ENCODE data around the gene TRHDE. TPM values are rescaled to one million over a fixed set of nuclear protein-coding genes. Genes with fewer than 3 reads are reported as not detected.

TRHDE gene
- total and polyA plus RNA-seq, 2 donors (not counting 1 experiment from before 2014, with no cell fraction given) = 7.3 to 8.8 TPM

DNA sequence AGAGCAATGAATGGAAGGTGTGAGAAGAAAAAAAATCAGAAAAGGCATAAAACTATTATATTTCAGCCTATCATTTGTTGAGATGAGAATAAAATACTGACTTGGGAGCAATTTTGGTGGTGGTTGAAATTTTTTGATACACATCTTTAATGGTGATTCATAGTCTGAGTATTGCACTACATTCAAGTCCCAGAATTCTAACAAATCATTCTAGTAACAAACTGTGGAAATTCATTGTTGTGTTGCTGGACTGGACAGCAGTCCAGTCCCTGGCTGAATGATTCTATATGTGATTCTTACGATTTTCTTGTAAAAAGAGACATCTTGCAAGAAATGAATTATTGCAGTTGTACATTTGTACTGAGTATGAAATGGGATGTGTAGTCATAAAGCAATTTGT lies 268.6 kb downstream of the TRHDE start:
- Histone ChIP-seq H3K27me3 (ENCODE audit: control insufficient read depth, insufficient read depth, low read length) (no peaks in the 10 kb centered on the region), H3K4me3 (replicated peaks in 1 of 4; ENCODE audit: control extremely low read depth in 1 of 4, insufficient read depth in 1 of 4, low read depth in 3 of 4, low read length in 4 of 4) (no peak overlapping the region), H3K79me2 (ENCODE audit: control insufficient read depth, insufficient read depth, low read length) (no peaks in the 10 kb centered on the region), H3K9me3 (ENCODE audit: control insufficient read depth, insufficient read depth, low read depth, low read length) (no peaks in the 10 kb centered on the region), H3K4me2 (ENCODE audit: extremely low read depth, insufficient read depth, low read length) (no peak overlapping the region), H3K4me1 (ENCODE audit: control insufficient read depth, extremely low read depth, insufficient read depth, low read length) (no peaks in the 10 kb centered on the region), H2AFZ (ENCODE audit: low read length) (no peak overlapping the region), H3K9ac (ENCODE audit: insufficient read depth, low read length) (no peak overlapping the region), H3K36me3 (ENCODE audit: control insufficient read depth, insufficient read depth, low read length) (no peaks in the 10 kb centered on the region), H3K27ac (ENCODE audit: insufficient read depth, low read length) (no peak overlapping the region), H4K20me1 (ENCODE audit: control insufficient read depth, extremely low read depth, insufficient read depth, low read length) (no peaks in the 10 kb centered on the region)
- DNase-seq (ENCODE audit: low read depth in 2 of 2) = peak in 1 of 2 donors; percentile 85
- TF ChIP-seq, protein P1, sequence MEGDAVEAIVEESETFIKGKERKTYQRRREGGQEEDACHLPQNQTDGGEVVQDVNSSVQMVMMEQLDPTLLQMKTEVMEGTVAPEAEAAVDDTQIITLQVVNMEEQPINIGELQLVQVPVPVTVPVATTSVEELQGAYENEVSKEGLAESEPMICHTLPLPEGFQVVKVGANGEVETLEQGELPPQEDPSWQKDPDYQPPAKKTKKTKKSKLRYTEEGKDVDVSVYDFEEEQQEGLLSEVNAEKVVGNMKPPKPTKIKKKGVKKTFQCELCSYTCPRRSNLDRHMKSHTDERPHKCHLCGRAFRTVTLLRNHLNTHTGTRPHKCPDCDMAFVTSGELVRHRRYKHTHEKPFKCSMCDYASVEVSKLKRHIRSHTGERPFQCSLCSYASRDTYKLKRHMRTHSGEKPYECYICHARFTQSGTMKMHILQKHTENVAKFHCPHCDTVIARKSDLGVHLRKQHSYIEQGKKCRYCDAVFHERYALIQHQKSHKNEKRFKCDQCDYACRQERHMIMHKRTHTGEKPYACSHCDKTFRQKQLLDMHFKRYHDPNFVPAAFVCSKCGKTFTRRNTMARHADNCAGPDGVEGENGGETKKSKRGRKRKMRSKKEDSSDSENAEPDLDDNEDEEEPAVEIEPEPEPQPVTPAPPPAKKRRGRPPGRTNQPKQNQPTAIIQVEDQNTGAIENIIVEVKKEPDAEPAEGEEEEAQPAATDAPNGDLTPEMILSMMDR (conservative IDR thresholded peaks at IDR 0.05 in 1 of 2, IDR thresholded peaks at IDR 0.05 in 1 of 2; ENCODE audit: low read depth in 1 of 2, low read length in 2 of 2) = no peak
- TF ChIP-seq EZH2 (IDR thresholded peaks at IDR 0.05; ENCODE audit: low read length, missing control alignments) = no peak

DNA sequence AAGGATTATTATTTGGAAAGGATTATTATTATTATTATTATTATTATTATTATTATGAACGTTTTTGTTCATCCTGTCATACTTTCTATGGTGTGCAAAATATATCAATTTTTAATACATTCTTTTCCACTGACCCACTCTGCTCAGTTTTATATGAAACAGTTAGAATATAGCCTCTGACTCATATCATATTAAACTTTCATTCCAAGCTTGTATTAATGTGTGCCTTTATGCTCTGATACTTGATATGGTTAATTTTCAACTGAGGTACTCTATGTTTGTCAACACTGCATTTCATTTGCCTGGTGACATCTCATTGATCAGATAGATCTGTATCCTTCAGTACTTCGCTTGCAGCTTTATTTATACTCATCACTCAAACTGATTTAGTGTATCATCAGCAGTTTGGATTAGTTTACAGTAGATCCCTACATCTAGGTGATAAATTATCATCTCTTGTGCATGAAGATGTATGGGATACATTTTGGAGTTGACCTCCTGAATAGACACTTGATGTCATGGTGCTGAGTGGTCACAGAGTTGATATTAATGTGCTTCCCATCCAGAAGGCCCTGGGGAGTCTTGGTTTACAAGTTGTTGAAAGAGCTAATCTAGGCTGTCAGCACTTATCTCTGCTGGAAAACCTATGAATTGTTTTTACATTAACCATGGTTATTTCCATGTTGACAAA lies 271.8 kb downstream of the TRHDE start:
- Histone ChIP-seq H3K4me1 (ENCODE audit: control insufficient read depth, extremely low read depth, insufficient read depth, low read length) (no peaks in the 10 kb centered on the region), H3K36me3 (ENCODE audit: control insufficient read depth, insufficient read depth, low read length) (no peaks in the 10 kb centered on the region), H4K20me1 (ENCODE audit: control insufficient read depth, extremely low read depth, insufficient read depth, low read length) (no peaks in the 10 kb centered on the region), H3K9ac (ENCODE audit: insufficient read depth, low read length) (no peak overlapping the region), H3K27me3 (ENCODE audit: control insufficient read depth, insufficient read depth, low read length) (no peaks in the 10 kb centered on the region), H3K4me2 (ENCODE audit: extremely low read depth, insufficient read depth, low read length) (no peak overlapping the region), H3K79me2 (ENCODE audit: control insufficient read depth, insufficient read depth, low read length) (no peaks in the 10 kb centered on the region), H2AFZ (ENCODE audit: low read length) (no peak overlapping the region), H3K9me3 (ENCODE audit: control insufficient read depth, insufficient read depth, low read depth, low read length) (no peaks in the 10 kb centered on the region), H3K27ac (ENCODE audit: insufficient read depth, low read length) (no peak overlapping the region), H3K4me3 (replicated peaks in 1 of 4; ENCODE audit: control extremely low read depth in 1 of 4, insufficient read depth in 1 of 4, low read depth in 3 of 4, low read length in 4 of 4) (no peak overlapping the region)
- DNase-seq (ENCODE audit: low read depth in 2 of 2) = no peak
- no peak for TF ChIP-seq EZH2 (IDR thresholded peaks at IDR 0.05; ENCODE audit: low read length, missing control alignments)
- TF ChIP-seq, protein P1 (conservative IDR thresholded peaks at IDR 0.05 in 1 of 2, IDR thresholded peaks at IDR 0.05 in 1 of 2; ENCODE audit: low read depth in 1 of 2, low read length in 2 of 2) = no peak

DNA sequence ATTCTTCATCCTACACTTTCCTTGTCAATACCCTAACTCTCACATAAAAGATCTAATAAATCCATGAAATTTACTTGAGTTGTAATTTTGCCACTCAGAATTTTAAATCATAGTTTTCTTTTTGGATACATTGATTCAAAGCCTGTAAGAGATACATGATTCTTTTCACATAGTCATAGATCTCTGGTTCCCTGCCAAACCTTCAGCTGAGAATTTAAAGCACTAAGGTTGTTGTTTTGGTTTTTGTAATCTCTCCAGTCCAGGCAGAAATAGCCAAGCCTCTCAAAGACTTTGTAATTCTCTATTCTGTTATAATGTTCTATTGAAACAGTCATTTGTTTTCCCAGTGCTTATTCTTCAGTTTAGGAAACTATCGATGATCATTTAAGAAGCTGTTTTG lies 273.9 kb downstream of the TRHDE start:
- Histone ChIP-seq H3K4me2 (ENCODE audit: extremely low read depth, insufficient read depth, low read length) (no peak overlapping the region), H3K79me2 (ENCODE audit: control insufficient read depth, insufficient read depth, low read length) (no peaks in the 10 kb centered on the region), H3K36me3 (ENCODE audit: control insufficient read depth, insufficient read depth, low read length) (no peaks in the 10 kb centered on the region), H3K4me1 (ENCODE audit: control insufficient read depth, extremely low read depth, insufficient read depth, low read length) (no peaks in the 10 kb centered on the region), H4K20me1 (ENCODE audit: control insufficient read depth, extremely low read depth, insufficient read depth, low read length) (no peaks in the 10 kb centered on the region), H3K4me3 (replicated peaks in 1 of 4; ENCODE audit: control extremely low read depth in 1 of 4, insufficient read depth in 1 of 4, low read depth in 3 of 4, low read length in 4 of 4) (no peak overlapping the region), H2AFZ (ENCODE audit: low read length) (no peak overlapping the region), H3K27me3 (ENCODE audit: control insufficient read depth, insufficient read depth, low read length) (no peaks in the 10 kb centered on the region), H3K27ac (ENCODE audit: insufficient read depth, low read length) (no peak overlapping the region), H3K9ac (ENCODE audit: insufficient read depth, low read length) (no peak overlapping the region), H3K9me3 (ENCODE audit: control insufficient read depth, insufficient read depth, low read depth, low read length) (no peaks in the 10 kb centered on the region)
- DNase-seq (ENCODE audit: low read depth in 2 of 2) = peak; percentile 48 to 70
- TF ChIP-seq, protein P1 (conservative IDR thresholded peaks at IDR 0.05 in 1 of 2, IDR thresholded peaks at IDR 0.05 in 1 of 2; ENCODE audit: low read depth in 1 of 2, low read length in 2 of 2) = no peak
- no peak for TF ChIP-seq EZH2 (IDR thresholded peaks at IDR 0.05; ENCODE audit: low read length, missing control alignments)

All from fibroblast of lung (primary cell).